ENCODE measurements around the gene SLC7A6OS. TPM values are rescaled to one million over a fixed set of nuclear protein-coding genes. Genes with fewer than 3 reads are reported as not detected.

The SLC7A6OS gene
- total RNA-seq, 1 donor from 2014 or later: 20.0 TPM

GRCh38 chr16:68345351-68345810 is 34.6 kb upstream of the SLC7A6OS start:
- H3K27ac Mint-ChIP-seq (ENCODE audit: unreplicated experiment): no peak overlapping the region
- H3K9me3 Mint-ChIP-seq (ENCODE audit: unreplicated experiment): no peaks in the 10 kb centered on the region
- no peaks in the 10 kb centered on the region for H3K4me1 Mint-ChIP-seq (ENCODE audit: unreplicated experiment)
- H3K36me3 Mint-ChIP-seq (ENCODE audit: low read depth, unreplicated experiment): peaks cover 35% of the 10 kb centered on the region
- no peak for TF ChIP-seq CTCF (IDR thresholded peaks at IDR 0.05; ENCODE audit: unreplicated experiment)
- peaks cover 4% of the 10 kb centered on the region for H3K27me3 Mint-ChIP-seq (ENCODE audit: unreplicated experiment)
- H3K4me3 Mint-ChIP-seq (ENCODE audit: unreplicated experiment): no peak overlapping the region
- DNase-seq (ENCODE audit: low spot score): no peak

- Mint-ChIP-seq H3K27ac (ENCODE audit: unreplicated experiment) (no peak overlapping the region), H3K9me3 (ENCODE audit: unreplicated experiment) (no peaks in the 10 kb centered on the region), H3K36me3 (ENCODE audit: low read depth, unreplicated experiment) (peaks cover 40% of the 10 kb centered on the region), H3K4me3 (ENCODE audit: unreplicated experiment) (no peak overlapping the region), H3K27me3 (ENCODE audit: unreplicated experiment) (peaks cover 3% of the 10 kb centered on the region), H3K4me1 (ENCODE audit: unreplicated experiment) (no peaks in the 10 kb centered on the region)
- no peak for TF ChIP-seq CTCF (IDR thresholded peaks at IDR 0.05; ENCODE audit: unreplicated experiment)
- DNase-seq (ENCODE audit: low spot score): no peak
Measured at GRCh38 chr16:68344252-68344651, 33.5 kb upstream of the SLC7A6OS start.

GRCh38 chr16:68343137-68343536 is 32.4 kb upstream of the SLC7A6OS start:
- TF ChIP-seq CTCF (IDR thresholded peaks at IDR 0.05; ENCODE audit: unreplicated experiment): no peak
- Mint-ChIP-seq H3K9me3 (ENCODE audit: unreplicated experiment) (no peaks in the 10 kb centered on the region), H3K27me3 (ENCODE audit: unreplicated experiment) (peaks cover 1% of the 10 kb centered on the region), H3K4me1 (ENCODE audit: unreplicated experiment) (peaks cover 3% of the 10 kb centered on the region), H3K4me3 (ENCODE audit: unreplicated experiment) (no peak overlapping the region), H3K27ac (ENCODE audit: unreplicated experiment) (no peak overlapping the region), H3K36me3 (ENCODE audit: low read depth, unreplicated experiment) (peaks cover 39% of the 10 kb centered on the region)
- DNase-seq (ENCODE audit: low spot score): no peak

GRCh38 chr16:68342620-68343019 is 31.9 kb upstream of the SLC7A6OS start:
- H3K9me3 Mint-ChIP-seq (ENCODE audit: unreplicated experiment): no peaks in the 10 kb centered on the region
- DNase-seq (ENCODE audit: low spot score): no peak
- peaks cover 39% of the 10 kb centered on the region for H3K36me3 Mint-ChIP-seq (ENCODE audit: low read depth, unreplicated experiment)
- H3K27me3 Mint-ChIP-seq (ENCODE audit: unreplicated experiment): peaks cover 1% of the 10 kb centered on the region
- H3K27ac Mint-ChIP-seq (ENCODE audit: unreplicated experiment): no peak overlapping the region
- no peak overlapping the region for H3K4me3 Mint-ChIP-seq (ENCODE audit: unreplicated experiment)
- no peak for TF ChIP-seq CTCF (IDR thresholded peaks at IDR 0.05; ENCODE audit: unreplicated experiment)
- peaks cover 8% of the 10 kb centered on the region for H3K4me1 Mint-ChIP-seq (ENCODE audit: unreplicated experiment)

GRCh38 chr16:68339214-68339613 is 28.5 kb upstream of the SLC7A6OS start:
- Mint-ChIP-seq H3K36me3 (ENCODE audit: low read depth, unreplicated experiment) (peaks cover 39% of the 10 kb centered on the region), H3K9me3 (ENCODE audit: unreplicated experiment) (no peaks in the 10 kb centered on the region), H3K27ac (ENCODE audit: unreplicated experiment) (no peak overlapping the region), H3K27me3 (ENCODE audit: unreplicated experiment) (no peaks in the 10 kb centered on the region), H3K4me3 (ENCODE audit: unreplicated experiment) (no peak overlapping the region), H3K4me1 (ENCODE audit: unreplicated experiment) (peaks cover 11% of the 10 kb centered on the region)
- no peak for TF ChIP-seq CTCF (IDR thresholded peaks at IDR 0.05; ENCODE audit: unreplicated experiment)
- DNase-seq (ENCODE audit: low spot score): no peak

Data from endothelial cell (in vitro differentiated cells).